Prostate gland (tissue), 2 donors: ENCODE data around the gene ZNF106. TPM values are rescaled to one million over a fixed set of nuclear protein-coding genes. Genes with fewer than 3 reads are reported as not detected.

Experiments
- DNase-seq: peaks from one replicate; pipeline ENCODE4 v3.0.0-alpha.2; 2019; ENCODE audit warnings: low spot score
- H3K27ac ChIP-seq, 2 donors: fragments of 200-600 bp; sonication (generic); 2 replicates each; pipeline ENCODE4 v1.5.1; 2017 to 2019
- H3K27me3 ChIP-seq: fragments of 200-600 bp; sonication (generic); replicated peaks from 2 replicates; pipeline ENCODE4 v1.5.1; 2019; ENCODE audit not compliant: insufficient read depth
- H3K36me3 ChIP-seq, 2 donors: fragments of 200-600 bp; sonication (generic); 1 replicate in 1 of 2; 2 replicates in 1 of 2; pipeline versions ENCODE4 v1.5.1 to v1.8.1; 2017 to 2019
- H3K4me1 ChIP-seq: fragments of 200-600 bp; sonication (generic); replicated peaks from 2 replicates; pipeline ENCODE4 v1.5.1; 2019
- H3K4me3 ChIP-seq, 2 donors: fragments of 200-600 bp; sonication (generic); 2 replicates each; pipeline ENCODE4 v1.5.1; 2017 to 2019
- H3K9me3 ChIP-seq: fragments of 200-600 bp; sonication (generic); 2 replicates; pipeline ENCODE4 v1.5.1; 2017
- POLR2A ChIP-seq: fragments of 450-650 bp; IDR thresholded peaks from one replicate; pipeline ENCODE4 v1.6.1; 2016; ENCODE audit warnings: antibody characterized with exemption, mild to moderate bottlenecking
- POLR2AphosphoS5 ChIP-seq: sonication (generic); formaldehyde crosslinking; IDR thresholded peaks from one replicate; pipeline ENCODE4 v1.6.1; 2017; ENCODE audit warnings: antibody characterized with exemption
- WGBS: methylation state at CpG from one replicate; pipeline ENCODE4 v1.1.5; 2018; 5-methylcytosine and 5-hydroxymethylcytosine counted together
- intact Hi-C: fragments of 100-400 bp; cut with DNase I; formaldehyde crosslinking; loops from one replicate; pipeline ENCODE4 v1.14.2; 2022
- total RNA-seq, 2 donors: library from RNA; depleted of rRNA; stranded (reverse); fragments of >200 nt; gene quantifications; one replicate each; pipeline ENCODE4 v1.1.0, GENCODE V29; 2016
- TF ChIP-seq, protein P1 (sequence below), 4 experiments: fragments of 200-600 bp in 2 of 4; fragments of 450-650 bp in 2 of 4; sonication (generic) in 2 of 4; IDR thresholded peaks; 1 replicate in 3 of 4; 2 replicates in 1 of 4; pipeline ENCODE4 v1.5.1; 2016 to 2019; ENCODE audit warnings: antibody characterized with exemption in 4 of 4, mild to moderate bottlenecking in 2 of 4, moderate library complexity in 2 of 4

Gene ZNF106
- total RNA-seq, 2 donors from 2014 or later = 49.5 to 79.5 TPM

GRCh38 chr15:42456971-42457370 lies 34.0 kb downstream of the ZNF106 start:
- no peaks in the 10 kb centered on the region for H3K36me3 ChIP-seq
- DNase-seq = no peak
- no peaks in the 10 kb centered on the region for H3K9me3 ChIP-seq
- TF ChIP-seq POLR2A (no peak), POLR2AphosphoS5 (no peak)
- TF ChIP-seq, protein P1, sequence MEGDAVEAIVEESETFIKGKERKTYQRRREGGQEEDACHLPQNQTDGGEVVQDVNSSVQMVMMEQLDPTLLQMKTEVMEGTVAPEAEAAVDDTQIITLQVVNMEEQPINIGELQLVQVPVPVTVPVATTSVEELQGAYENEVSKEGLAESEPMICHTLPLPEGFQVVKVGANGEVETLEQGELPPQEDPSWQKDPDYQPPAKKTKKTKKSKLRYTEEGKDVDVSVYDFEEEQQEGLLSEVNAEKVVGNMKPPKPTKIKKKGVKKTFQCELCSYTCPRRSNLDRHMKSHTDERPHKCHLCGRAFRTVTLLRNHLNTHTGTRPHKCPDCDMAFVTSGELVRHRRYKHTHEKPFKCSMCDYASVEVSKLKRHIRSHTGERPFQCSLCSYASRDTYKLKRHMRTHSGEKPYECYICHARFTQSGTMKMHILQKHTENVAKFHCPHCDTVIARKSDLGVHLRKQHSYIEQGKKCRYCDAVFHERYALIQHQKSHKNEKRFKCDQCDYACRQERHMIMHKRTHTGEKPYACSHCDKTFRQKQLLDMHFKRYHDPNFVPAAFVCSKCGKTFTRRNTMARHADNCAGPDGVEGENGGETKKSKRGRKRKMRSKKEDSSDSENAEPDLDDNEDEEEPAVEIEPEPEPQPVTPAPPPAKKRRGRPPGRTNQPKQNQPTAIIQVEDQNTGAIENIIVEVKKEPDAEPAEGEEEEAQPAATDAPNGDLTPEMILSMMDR (IDR thresholded peaks at IDR 0.05) = no peak
- H3K4me1 ChIP-seq = peaks cover 4% of the 10 kb centered on the region
- 32% methylated on average over 3 of the region's 3 CpGs for WGBS
- peak overlapping the region; percentile 74 to 85 for H3K27ac ChIP-seq
- no peaks in the 10 kb centered on the region for H3K27me3 ChIP-seq
- no peak overlapping the region for H3K4me3 ChIP-seq
- intact Hi-C loops = no loop called here

DNA sequence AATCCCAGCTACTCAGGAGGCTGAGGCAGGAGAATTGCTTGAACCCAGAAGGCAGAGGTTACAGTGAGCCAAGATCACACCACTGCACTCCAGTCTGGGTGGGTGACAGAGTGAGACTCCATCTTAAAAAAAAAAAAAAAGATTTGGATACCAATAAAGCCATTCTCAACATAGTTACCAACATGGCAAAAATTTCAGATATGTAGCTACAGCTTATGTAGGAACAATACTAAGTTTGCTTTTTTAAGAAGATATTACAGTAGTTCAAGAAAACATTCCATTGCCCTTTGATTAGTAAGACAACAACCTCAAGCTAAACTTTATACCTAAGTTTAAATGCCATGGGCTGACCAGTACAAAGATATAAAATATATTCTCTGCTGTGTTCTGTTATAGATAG lies 34.4 kb downstream of the ZNF106 start:
- intact Hi-C loops = no loop called here
- Histone ChIP-seq H3K36me3 (no peaks in the 10 kb centered on the region), H3K27me3 (no peaks in the 10 kb centered on the region), H3K9me3 (no peaks in the 10 kb centered on the region), H3K4me3 (no peak overlapping the region), H3K27ac (peak overlapping the region; percentile 74 to 85), H3K4me1 (peaks cover 4% of the 10 kb centered on the region)
- TF ChIP-seq, protein P1 (IDR thresholded peaks at IDR 0.05) = no peak
- TF ChIP-seq POLR2A = no peak
- no peak for TF ChIP-seq POLR2AphosphoS5
- no peak for DNase-seq

- H3K4me3 ChIP-seq = no peak overlapping the region
- DNase-seq = no peak
- H3K27ac ChIP-seq = no peak overlapping the region
- peaks cover 0 to 10% of the 10 kb centered on the region in 2 donors for H3K36me3 ChIP-seq
- no peak for TF ChIP-seq POLR2A
- no peak for TF ChIP-seq POLR2AphosphoS5
- TF ChIP-seq, protein P1 (IDR thresholded peaks at IDR 0.05) = no peak
- H3K27me3 ChIP-seq = no peaks in the 10 kb centered on the region
- H3K9me3 ChIP-seq = no peaks in the 10 kb centered on the region
- intact Hi-C loops = loop anchor here (5.0 kb wide), 1 partner anchor 182 kb away; the partner anchor contains the start of genes GANC and TMEM87A
- WGBS = 95% methylated on average over 3 of the region's 3 CpGs
- peaks cover 4% of the 10 kb centered on the region for H3K4me1 ChIP-seq
Measured at GRCh38 chr15:42453826-42454225, 37.1 kb downstream of the ZNF106 start.

DNA sequence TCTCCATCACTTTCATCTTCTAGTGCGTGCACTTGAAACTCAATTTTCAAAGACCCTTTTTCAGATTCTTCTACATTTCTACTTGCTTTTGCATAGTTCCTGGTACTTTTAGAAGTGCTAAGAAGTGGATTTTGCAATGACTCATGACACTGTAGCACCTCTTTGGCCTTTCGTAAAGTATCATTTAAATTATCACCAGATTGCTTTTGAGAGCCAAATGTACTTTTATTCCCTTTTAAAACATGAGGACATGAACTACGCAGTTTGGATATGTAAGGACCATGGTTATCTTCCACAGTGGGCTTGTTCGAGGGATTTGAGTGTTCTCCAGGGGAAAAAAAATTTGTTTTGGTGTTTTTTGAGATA lies 40.5 kb downstream of the ZNF106 start:
- no peaks in the 10 kb centered on the region for H3K9me3 ChIP-seq
- intact Hi-C loops = loop anchor here (5.0 kb wide), 1 partner anchor 178 kb away; the partner anchor contains the start of genes GANC and TMEM87A
- 96% methylated on average over 4 of the region's 4 CpGs for WGBS
- peaks cover 0 to 15% of the 10 kb centered on the region in 2 donors for H3K36me3 ChIP-seq
- no peaks in the 10 kb centered on the region for H3K27me3 ChIP-seq
- H3K27ac ChIP-seq = no peak overlapping the region
- H3K4me1 ChIP-seq = no peaks in the 10 kb centered on the region
- no peak overlapping the region for H3K4me3 ChIP-seq
- no peak for DNase-seq
- no peak for TF ChIP-seq POLR2A
- TF ChIP-seq, protein P1 (IDR thresholded peaks at IDR 0.05) = no peak
- TF ChIP-seq POLR2AphosphoS5 = no peak

GRCh38 chr15:42449770-42450424 lies 41.0 kb downstream of the ZNF106 start:
- TF ChIP-seq, protein P1 (IDR thresholded peaks at IDR 0.05) = no peak
- no peak for TF ChIP-seq POLR2A
- TF ChIP-seq POLR2AphosphoS5 = no peak
- DNase-seq = no peak
- H3K4me3 ChIP-seq = no peak overlapping the region
- no peaks in the 10 kb centered on the region for H3K27me3 ChIP-seq
- 98% methylated on average over 13 of the region's 13 CpGs for WGBS
- H3K4me1 ChIP-seq = no peaks in the 10 kb centered on the region
- peaks cover 0 to 15% of the 10 kb centered on the region in 2 donors for H3K36me3 ChIP-seq
- H3K9me3 ChIP-seq = no peaks in the 10 kb centered on the region
- H3K27ac ChIP-seq = no peak overlapping the region
- intact Hi-C loops = loop anchor here (5.0 kb wide), 1 partner anchor 178 kb away; the partner anchor contains the start of genes GANC and TMEM87A
